Measurements from ENCODE around the gene CACHD1. TPM values are rescaled to one million over a fixed set of nuclear protein-coding genes. Genes with fewer than 3 reads are reported as not detected.

Gene CACHD1
- polyA plus RNA-seq, 1 of the 3 experiments (the other 2 are of a cell fraction), result 2.2 TPM

- no peak for DNase-seq
- ChIA-PET CTCF (interaction anchor here (0.6 to 1.2 kb wide), 2 partner anchors 24 to 452 kb away, joined by 3 read pairs; no protein-coding TSS in a partner anchor), POLR2A (interaction anchor here (1.5 kb wide), 1 partner anchor 12 kb away, joined by 3 read pairs; no protein-coding TSS in a partner anchor)
- H3K4me3 ChIP-seq (ENCODE audit: low read depth in 2 of 2, low read length in 1 of 2), result no peak overlapping the region
- peak overlapping the region; percentile 28 to 52; a peak in 3 of 4 replicates for H3K27ac ChIP-seq (ENCODE audit: low read depth in 2 of 2, low read length in 1 of 2)
- TF ChIP-seq PBX3 (IDR thresholded peaks at IDR 0.05) (peak; percentile 83), REST (IDR thresholded peaks at IDR 0.05; ENCODE audit: low read depth, low read length) (no peak), IRF3 (IDR thresholded peaks at IDR 0.05; ENCODE audit: low read depth, low read length) (no peak), NFIC (IDR thresholded peaks at IDR 0.05; ENCODE audit: borderline replicate concordance) (peak; percentile 70), CHD2 (IDR thresholded peaks at IDR 0.05; ENCODE audit: low read length, partially characterized antibody) (no peak), TCF12 (IDR thresholded peaks at IDR 0.05) (peak; percentile 93), NRF1 (IDR thresholded peaks at IDR 0.05; ENCODE audit: low read depth, low read length) (no peak), MAX (IDR thresholded peaks at IDR 0.05; ENCODE audit: low read depth) (no peak), ZBTB33 (IDR thresholded peaks at IDR 0.05; ENCODE audit: borderline replicate concordance, low read depth) (0 out of 2 replicates have a peak, but pooled peaks have one; percentile 22), RXRA (IDR thresholded peaks at IDR 0.05; ENCODE audit: borderline replicate concordance, low read depth) (peak; percentile 45; the same call in 1 of the 2 replicates), FOSL2 (IDR thresholded peaks at IDR 0.05; ENCODE audit: borderline replicate concordance, low read depth) (peak; percentile 58; the same call in 1 of the 2 replicates), USF1 (IDR thresholded peaks at IDR 0.05; ENCODE audit: borderline replicate concordance, low read depth) (no peak), JUND (IDR thresholded peaks at IDR 0.05) (peak; percentile 82), EP300 (IDR thresholded peaks at IDR 0.05; ENCODE audit: borderline replicate concordance in 1 of 2, low read depth in 1 of 2, low read length in 1 of 2) (peak in 1 of 2 experiments; percentile 80; a peak in 2 of 4 replicates), MXI1 (IDR thresholded peaks at IDR 0.05; ENCODE audit: low read depth, low read length) (no peak), TEAD4 (IDR thresholded peaks at IDR 0.05; ENCODE audit: borderline replicate concordance, insufficient read depth) (peak; percentile 86), TAF1 (IDR thresholded peaks at IDR 0.05; ENCODE audit: borderline replicate concordance, low read depth, low read length) (no peak), GATA2 (CRISPR knock-in tag; IDR thresholded peaks at IDR 0.05) (no peak), FOXM1 (IDR thresholded peaks at IDR 0.05; ENCODE audit: low read depth) (peak; percentile 62; the same call in 1 of the 2 replicates), RFX5 (IDR thresholded peaks at IDR 0.05; ENCODE audit: low read length) (no peak), RCOR1 (IDR thresholded peaks at IDR 0.05; ENCODE audit: low read length) (no peak), YY1 (IDR thresholded peaks at IDR 0.05; ENCODE audit: low read depth) (no peak; the same call in 1 of the 2 replicates)
- no peak overlapping the region for H3K4me2 ChIP-seq
- peaks cover 13% of the 10 kb centered on the region for H3K79me2 ChIP-seq (ENCODE audit: insufficient read depth)
- H3F3A ChIP-seq (replicated peaks; ENCODE audit: insufficient read depth), result peaks cover 26% of the 10 kb centered on the region
- no peaks in the 10 kb centered on the region for H3K9me3 ChIP-seq
- H3K9ac ChIP-seq, result no peak overlapping the region
- H3K9me2 ChIP-seq, result no peaks in the 10 kb centered on the region
- H3K36me3 ChIP-seq (replicated peaks in 1 of 2; ENCODE audit: control insufficient read depth in 1 of 2, insufficient read depth in 2 of 2, low read length in 1 of 2), result no peaks in the 10 kb centered on the region
- no peak overlapping the region for H2AFZ ChIP-seq (ENCODE audit: low read depth)
- H4K20me1 ChIP-seq (ENCODE audit: insufficient read depth), result no peaks in the 10 kb centered on the region
- WGBS (ENCODE audit: low lambda C conversion rate), result 53% methylated on average over 2 of the region's 2 CpGs
- no peaks in the 10 kb centered on the region for H3K27me3 ChIP-seq (ENCODE audit: insufficient read depth)
- H3K4me1 ChIP-seq (ENCODE audit: control insufficient read depth in 1 of 2, insufficient read depth in 2 of 2, low read depth in 1 of 2, low read length in 1 of 2), result peaks cover 48 to 57% of the 10 kb centered on the region in 2 experiments; a peak in 3 of 4 replicates
These were observed 47.1 kb downstream of the CACHD1 start for GRCh38 chr1:64516803-64517568.
